OCI-LY1 (cell line): ENCODE results near the gene CNTFR.

Source experiments
- H2AFZ ChIP-seq: fragments of 200-600 bp; sonication (generic), shearing (Covaris generic); 2 replicates; pipeline ENCODE4 v1.6.0; 2014; ENCODE audit warnings: antibody characterized with exemption, mild to moderate bottlenecking, low read length
- H3F3A ChIP-seq: fragments of 200-600 bp; sonication (generic), shearing (Covaris generic); 2 replicates; pipeline ENCODE4 v1.6.0; 2014; ENCODE audit warnings: mild to moderate bottlenecking, antibody characterized with exemption, low read length, moderate library complexity; ENCODE audit not compliant: insufficient read depth
- H3K27ac ChIP-seq: fragments of 200-600 bp; sonication (generic); 2 replicates; pipeline ENCODE4 v1.5.1; 2014; ENCODE audit warnings: low read length, mixed run types, mild to moderate bottlenecking, low read depth; ENCODE audit not compliant: poor library complexity, severe bottlenecking
- H3K27me3 ChIP-seq: fragments of 200-600 bp; sonication (generic); 2 replicates; pipeline ENCODE4 v1.6.0; 2014; ENCODE audit warnings: antibody characterized with exemption, mild to moderate bottlenecking, low read length, moderate library complexity; ENCODE audit not compliant: insufficient read depth
- H3K36me3 ChIP-seq: fragments of 200-600 bp; sonication (generic); 2 replicates; pipeline ENCODE4 v1.6.1; 2014; ENCODE audit warnings: mild to moderate bottlenecking, antibody characterized with exemption, low read length, moderate library complexity, mixed read lengths; ENCODE audit not compliant: insufficient read depth
- H3K4me1 ChIP-seq: fragments of 200-600 bp; sonication (generic); 2 replicates; pipeline ENCODE4 v1.5.1; 2014; ENCODE audit warnings: mild to moderate bottlenecking, low read length, moderate library complexity; ENCODE audit not compliant: insufficient read depth, severe bottlenecking
- H3K4me2 ChIP-seq: fragments of 200-600 bp; sonication (generic), shearing (Covaris generic); 2 replicates; pipeline ENCODE4 v1.6.1; 2014; ENCODE audit warnings: low read length
- H3K4me3 ChIP-seq: fragments of 200-600 bp; sonication (generic); 2 replicates; pipeline ENCODE4 v1.5.1; 2014; ENCODE audit warnings: low read length, low read depth, mild to moderate bottlenecking, mixed read lengths; ENCODE audit not compliant: poor library complexity, severe bottlenecking
- H3K79me2 ChIP-seq: fragments of 200-600 bp; shearing (Covaris generic); 2 replicates; pipeline ENCODE4 v1.6.1; 2016; ENCODE audit warnings: mixed run types, low read length, mixed read lengths; ENCODE audit not compliant: insufficient read depth
- H3K9ac ChIP-seq: fragments of 200-600 bp; sonication (generic), shearing (Covaris generic); 2 replicates; pipeline ENCODE4 v1.6.1; 2014; ENCODE audit warnings: mild to moderate bottlenecking, low read length, mixed read lengths
- H3K9me2 ChIP-seq: fragments of 200-600 bp; sonication (generic), shearing (Covaris generic); 2 replicates; pipeline ENCODE4 v1.6.1; 2014; ENCODE audit warnings: low read depth, mild to moderate bottlenecking, low read length, mixed read lengths
- H3K9me3 ChIP-seq: fragments of 200-600 bp; shearing (Covaris generic); 2 replicates; pipeline ENCODE4 v1.6.1; 2014; ENCODE audit warnings: low read length, mixed read lengths
- H4K20me1 ChIP-seq: fragments of 200-600 bp; sonication (generic), shearing (Covaris generic); 2 replicates; pipeline ENCODE4 v1.6.0; 2016; ENCODE audit warnings: mild to moderate bottlenecking, low read length; ENCODE audit not compliant: insufficient read depth
- EZH2 ChIP-seq: fragments of 200-600 bp; sonication (generic), shearing (Covaris generic); IDR thresholded peaks from 2 replicates; pipeline ENCODE4 v1.8.0; 2017; ENCODE audit warnings: borderline replicate concordance, mixed run types, mild to moderate bottlenecking, antibody characterized with exemption, low read length, moderate library complexity, mixed read lengths
- TF ChIP-seq, protein P1 (sequence below): fragments of 200-600 bp; sonication (generic), shearing (Covaris generic); IDR thresholded peaks from 2 replicates; pipeline ENCODE4 v1.5.1; 2017; ENCODE audit warnings: mild to moderate bottlenecking, antibody characterized with exemption, low read length, moderate library complexity, mixed read lengths

The CNTFR gene

DNA sequence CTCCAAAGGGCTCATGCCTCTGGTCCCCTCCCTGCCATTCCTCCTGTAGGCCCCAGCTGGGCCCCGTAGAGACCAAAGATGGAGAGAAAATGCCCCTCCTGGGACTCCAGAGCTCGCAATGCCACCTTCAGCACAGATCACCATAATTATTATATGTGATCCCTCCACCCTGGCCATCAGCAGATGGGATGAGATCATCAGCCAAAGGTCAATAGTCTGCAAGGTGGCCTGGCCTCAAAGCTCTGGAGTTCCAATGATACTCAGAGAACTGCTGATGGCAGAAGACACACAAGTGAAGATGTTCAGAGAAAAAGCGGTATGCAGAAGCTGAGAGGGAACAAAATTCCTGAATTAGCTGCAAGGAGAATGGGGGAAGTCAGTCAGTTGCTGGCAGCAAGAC is 17.4 kb upstream of the CNTFR start:
- H4K20me1 ChIP-seq: no peaks in the 10 kb centered on the region
- no peak overlapping the region for H3K4me3 ChIP-seq
- no peaks in the 10 kb centered on the region for H3K79me2 ChIP-seq
- no peak overlapping the region for H2AFZ ChIP-seq
- no peak for TF ChIP-seq EZH2
- TF ChIP-seq, protein P1, sequence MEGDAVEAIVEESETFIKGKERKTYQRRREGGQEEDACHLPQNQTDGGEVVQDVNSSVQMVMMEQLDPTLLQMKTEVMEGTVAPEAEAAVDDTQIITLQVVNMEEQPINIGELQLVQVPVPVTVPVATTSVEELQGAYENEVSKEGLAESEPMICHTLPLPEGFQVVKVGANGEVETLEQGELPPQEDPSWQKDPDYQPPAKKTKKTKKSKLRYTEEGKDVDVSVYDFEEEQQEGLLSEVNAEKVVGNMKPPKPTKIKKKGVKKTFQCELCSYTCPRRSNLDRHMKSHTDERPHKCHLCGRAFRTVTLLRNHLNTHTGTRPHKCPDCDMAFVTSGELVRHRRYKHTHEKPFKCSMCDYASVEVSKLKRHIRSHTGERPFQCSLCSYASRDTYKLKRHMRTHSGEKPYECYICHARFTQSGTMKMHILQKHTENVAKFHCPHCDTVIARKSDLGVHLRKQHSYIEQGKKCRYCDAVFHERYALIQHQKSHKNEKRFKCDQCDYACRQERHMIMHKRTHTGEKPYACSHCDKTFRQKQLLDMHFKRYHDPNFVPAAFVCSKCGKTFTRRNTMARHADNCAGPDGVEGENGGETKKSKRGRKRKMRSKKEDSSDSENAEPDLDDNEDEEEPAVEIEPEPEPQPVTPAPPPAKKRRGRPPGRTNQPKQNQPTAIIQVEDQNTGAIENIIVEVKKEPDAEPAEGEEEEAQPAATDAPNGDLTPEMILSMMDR: no peak
- no peak overlapping the region for H3K9ac ChIP-seq
- no peaks in the 10 kb centered on the region for H3K9me2 ChIP-seq
- H3K36me3 ChIP-seq: peaks cover 13% of the 10 kb centered on the region
- no peaks in the 10 kb centered on the region for H3K9me3 ChIP-seq
- H3K4me1 ChIP-seq: peaks cover 13% of the 10 kb centered on the region
- no peak overlapping the region for H3K27ac ChIP-seq
- no peak overlapping the region for H3K4me2 ChIP-seq
- H3F3A ChIP-seq: no peaks in the 10 kb centered on the region
- no peaks in the 10 kb centered on the region for H3K27me3 ChIP-seq

DNA sequence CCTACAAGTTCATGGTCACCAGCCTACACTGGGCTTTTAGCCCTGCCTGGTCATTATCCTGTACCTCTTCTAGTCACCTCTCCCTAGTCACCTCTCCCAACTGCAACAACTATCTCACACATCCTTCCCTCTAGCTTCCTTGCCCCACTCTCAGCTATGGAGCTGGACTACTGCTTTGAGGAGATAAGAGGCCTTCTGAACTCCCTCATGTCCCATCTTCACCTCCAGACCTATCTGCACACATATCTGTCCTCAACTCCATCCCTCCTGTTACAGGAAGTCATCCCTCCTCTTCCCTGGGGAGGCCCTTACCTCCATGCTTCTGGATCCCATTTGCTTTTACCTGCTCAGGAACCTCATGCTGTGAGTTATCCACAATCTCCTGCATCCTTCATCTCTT is 16.7 kb upstream of the CNTFR start:
- Histone ChIP-seq H3K4me2 (no peak overlapping the region), H3K36me3 (peaks cover 13% of the 10 kb centered on the region), H3K9ac (no peak overlapping the region), H3K9me3 (no peaks in the 10 kb centered on the region), H3K27ac (no peak overlapping the region), H3F3A (no peaks in the 10 kb centered on the region), H3K4me1 (peaks cover 10% of the 10 kb centered on the region), H3K4me3 (no peak overlapping the region), H3K27me3 (no peaks in the 10 kb centered on the region), H2AFZ (no peak overlapping the region), H3K79me2 (no peaks in the 10 kb centered on the region), H3K9me2 (no peaks in the 10 kb centered on the region), H4K20me1 (no peaks in the 10 kb centered on the region)
- no peak for TF ChIP-seq EZH2
- TF ChIP-seq, protein P1: no peak

DNA sequence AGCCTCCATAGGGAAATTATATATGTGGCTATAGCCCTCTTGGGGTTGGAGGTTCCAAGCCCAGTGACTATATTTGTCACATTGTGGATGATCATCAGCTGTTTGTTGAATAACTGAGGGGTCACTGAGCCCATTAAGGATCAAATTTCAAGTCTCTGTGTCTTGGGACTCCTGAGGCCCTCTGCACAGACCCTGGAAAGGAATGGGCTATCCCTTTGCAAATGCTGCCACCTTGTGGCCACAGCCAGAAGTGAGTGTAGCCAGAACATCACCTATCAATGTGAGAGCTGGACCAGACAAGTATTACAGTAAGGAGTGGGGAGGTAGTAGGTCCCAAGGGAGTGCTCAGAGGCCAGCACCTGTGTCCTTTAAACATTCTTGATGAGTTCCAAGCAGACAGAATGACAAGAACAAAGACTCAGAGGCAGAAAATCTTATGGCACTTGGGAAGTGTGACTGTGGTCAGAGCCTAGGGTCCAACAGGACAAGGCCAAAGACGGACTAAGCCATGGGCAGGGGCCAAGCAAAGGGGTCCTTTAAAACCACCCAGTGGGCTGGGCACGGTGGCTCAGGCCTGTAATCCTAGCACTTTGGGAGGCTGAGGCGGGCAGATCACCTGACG is 14.2 kb upstream of the CNTFR start:
- H3K27ac ChIP-seq: no peak overlapping the region
- no peaks in the 10 kb centered on the region for H3K36me3 ChIP-seq
- H4K20me1 ChIP-seq: no peaks in the 10 kb centered on the region
- no peak overlapping the region for H3K4me3 ChIP-seq
- H3F3A ChIP-seq: no peaks in the 10 kb centered on the region
- H3K4me1 ChIP-seq: no peaks in the 10 kb centered on the region
- no peaks in the 10 kb centered on the region for H3K79me2 ChIP-seq
- no peaks in the 10 kb centered on the region for H3K9me3 ChIP-seq
- H3K4me2 ChIP-seq: no peak overlapping the region
- H3K27me3 ChIP-seq: no peaks in the 10 kb centered on the region
- no peak overlapping the region for H2AFZ ChIP-seq
- no peak overlapping the region for H3K9ac ChIP-seq
- TF ChIP-seq, protein P1: peak; percentile 93
- TF ChIP-seq EZH2: no peak
- H3K9me2 ChIP-seq: no peaks in the 10 kb centered on the region
